Daoy (cell line): ENCODE measurements around the gene TSPAN14. TPM values are rescaled to one million over a fixed set of nuclear protein-coding genes. Genes with fewer than 3 reads are reported as not detected.
A peak's percentile ranks its signal among the peaks of the same experiment; 100 is the strongest.

Experiments used
- DNase-seq: peaks from one replicate; pipeline ENCODE4 v3.0.0-alpha.2; 2015; ENCODE audit warnings: low read depth
- total RNA-seq: library from RNA; depleted of rRNA; stranded (reverse); fragments of >200 nt; shearing (Covaris generic); gene quantifications from 2 replicates; pipeline ENCODE4 v1.2.3, GENCODE V29; 2014

The TSPAN14 gene
- total RNA-seq, 1 experiment from 2014 or later = 19.9 TPM

- peak; percentile 39 for DNase-seq
These were observed 677 bp downstream of the TSPAN14 start for GRCh38 chr10:80454513-80455460.

GRCh38 chr10:80455461-80456349, 1.6 kb downstream of the TSPAN14 start:
- no peak for DNase-seq

GRCh38 chr10:80457554-80458262, 3.6 kb downstream of the TSPAN14 start:
- no peak for DNase-seq

GRCh38 chr10:80458263-80458625, 4.1 kb downstream of the TSPAN14 start:
- DNase-seq = no peak

GRCh38 chr10:80458638-80459037, 4.5 kb downstream of the TSPAN14 start:
- DNase-seq = no peak

- peak; percentile 75 for DNase-seq
These were observed 5.1 kb downstream of the TSPAN14 start for GRCh38 chr10:80459047-80459865.

- peak; percentile 27 for DNase-seq
These were observed 6.5 kb downstream of the TSPAN14 start for GRCh38 chr10:80460399-80461207.

GRCh38 chr10:80461208-80462183, 7.4 kb downstream of the TSPAN14 start:
- DNase-seq = no peak

GRCh38 chr10:80462299-80462980, 8.3 kb downstream of the TSPAN14 start:
- no peak for DNase-seq

- no peak for DNase-seq
These were observed 9.1 kb downstream of the TSPAN14 start for GRCh38 chr10:80462981-80463741.

GRCh38 chr10:80463868-80464267, 9.8 kb downstream of the TSPAN14 start:
- DNase-seq = no peak

GRCh38 chr10:80464557-80465450, 10.7 kb downstream of the TSPAN14 start:
- DNase-seq = no peak

GRCh38 chr10:80465451-80465835, 11.3 kb downstream of the TSPAN14 start:
- DNase-seq = no peak

GRCh38 chr10:80465839-80466590, 11.9 kb downstream of the TSPAN14 start:
- DNase-seq = no peak

GRCh38 chr10:80466724-80467326, 12.7 kb downstream of the TSPAN14 start:
- DNase-seq = no peak
